ENCODE measurements around the gene SUGP1.
A peak's percentile ranks its signal among the peaks of the same experiment; 100 is the strongest.

The SUGP1 gene

GRCh38 chr19:19341026-19341425, 20.7 kb upstream of the SUGP1 start:
- no peak for DNase-seq

- DNase-seq, result no peak
These were observed 17.8 kb upstream of the SUGP1 start for GRCh38 chr19:19338082-19338481.

GRCh38 chr19:19337120-19337519, 16.8 kb upstream of the SUGP1 start:
- no peak for DNase-seq

- DNase-seq, result no peak
These were observed 16.3 kb upstream of the SUGP1 start for GRCh38 chr19:19336597-19336996.

GRCh38 chr19:19335408-19336158, 15.3 kb upstream of the SUGP1 start:
- no peak for DNase-seq

GRCh38 chr19:19334989-19335344, 14.7 kb upstream of the SUGP1 start:
- DNase-seq, result no peak

- DNase-seq, result no peak
These were observed 14.0 kb upstream of the SUGP1 start for GRCh38 chr19:19334063-19334988.

GRCh38 chr19:19329126-19329525, 8.8 kb upstream of the SUGP1 start:
- no peak for DNase-seq

GRCh38 chr19:19327672-19328071, 7.4 kb upstream of the SUGP1 start:
- no peak for DNase-seq

GRCh38 chr19:19324059-19324770, 3.9 kb upstream of the SUGP1 start:
- DNase-seq, result no peak

GRCh38 chr19:19321141-19321577, 850 bp upstream of the SUGP1 start:
- DNase-seq, result no peak

- DNase-seq, result peak; percentile 6
These were observed 463 bp downstream of the SUGP1 start for GRCh38 chr19:19319732-19320360.

- no peak for DNase-seq
These were observed 4.2 kb downstream of the SUGP1 start for GRCh38 chr19:19316082-19316481.

- DNase-seq, result no peak
These were observed 4.9 kb downstream of the SUGP1 start for GRCh38 chr19:19315444-19315843.

- DNase-seq, result no peak
These were observed 11.9 kb downstream of the SUGP1 start for GRCh38 chr19:19308373-19308772.

GRCh38 chr19:19306191-19306590, 14.1 kb downstream of the SUGP1 start:
- DNase-seq, result no peak

- DNase-seq, result no peak
These were observed 14.6 kb downstream of the SUGP1 start for GRCh38 chr19:19305696-19306095.

GRCh38 chr19:19305066-19305465, 15.2 kb downstream of the SUGP1 start:
- DNase-seq, result no peak

GRCh38 chr19:19304186-19304965, 15.9 kb downstream of the SUGP1 start:
- no peak for DNase-seq

- DNase-seq, result no peak
These were observed 16.9 kb downstream of the SUGP1 start for GRCh38 chr19:19303411-19303810.

- no peak for DNase-seq
These were observed 19.7 kb downstream of the SUGP1 start for GRCh38 chr19:19300613-19301012.

GRCh38 chr19:19297759-19298158, 22.6 kb downstream of the SUGP1 start:
- DNase-seq, result no peak

All from stimulated activated CD4-positive, alpha-beta T cell treated with anti-CD3 and anti-CD28 coated beads, Interleukin-12 subunit alpha, Interleukin-12 subunit beta, amount 100 ng/mL, for 4 hours (primary cell).